Lower leg skin (tissue), 3 donors: ENCODE results near the gene CCDC88B.

ENCODE experiments used
- CTCF ChIP-seq, 3 donors: fragments of 450-650 bp; IDR thresholded peaks; one replicate each; pipeline ENCODE4 v1.5.1; 2016; ENCODE audit warnings: antibody characterized with exemption in 3 of 3, mild to moderate bottlenecking in 3 of 3, moderate library complexity in 2 of 3
- POLR2A ChIP-seq, 2 donors: fragments of 450-650 bp; IDR thresholded peaks; one replicate each; pipeline ENCODE4 v1.6.1; 2016 to 2017; ENCODE audit warnings: antibody characterized with exemption in 2 of 2, mild to moderate bottlenecking in 1 of 2, moderate library complexity in 1 of 2

- TF ChIP-seq CTCF (IDR thresholded peaks at IDR 0.05) (no peak), POLR2A (IDR thresholded peaks at IDR 0.05) (no peak)
Observed at GRCh38 chr11:64342869-64343745, 3.1 kb downstream of the CCDC88B start.
